HG03457 (cell line): ENCODE data around the gene LRIG1.

Experiments used
- ATAC-seq: cut with Tn5 transposase; IDR thresholded peaks from one replicate; pipeline ENCODE4 v1.9.1; 2021; ENCODE audit warnings: moderate number of reproducible peaks; ENCODE audit not compliant: unreplicated experiment

Gene LRIG1

GRCh38 chr3:66489115-66489514 lies 11.7 kb downstream of the LRIG1 start:
- ATAC-seq, result no peak

GRCh38 chr3:66488492-66488891 lies 12.3 kb downstream of the LRIG1 start:
- no peak for ATAC-seq

- ATAC-seq, result no peak
These were observed 13.4 kb downstream of the LRIG1 start for GRCh38 chr3:66487465-66487864.

- ATAC-seq, result no peak
These were observed 14.2 kb downstream of the LRIG1 start for GRCh38 chr3:66486646-66487045.

DNA sequence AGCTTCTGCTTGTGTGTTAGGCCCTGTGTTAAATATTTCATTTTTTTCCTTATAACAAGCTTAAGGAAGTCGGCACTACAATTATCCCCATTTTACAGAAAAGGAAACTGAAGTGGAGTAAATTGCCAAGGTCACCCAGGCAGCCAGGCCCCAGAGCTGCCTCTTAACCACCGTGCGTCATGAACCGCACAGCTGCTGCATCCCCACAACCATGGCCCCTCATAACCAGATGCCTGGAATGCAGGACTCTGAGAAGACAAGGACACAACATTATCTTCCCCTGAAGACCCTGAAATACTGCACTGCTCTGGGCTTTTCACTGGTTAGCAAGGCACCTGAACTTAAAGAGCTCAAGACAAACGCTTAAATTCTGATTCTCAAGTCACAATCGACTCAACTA lies 14.6 kb downstream of the LRIG1 start:
- ATAC-seq, result no peak

DNA sequence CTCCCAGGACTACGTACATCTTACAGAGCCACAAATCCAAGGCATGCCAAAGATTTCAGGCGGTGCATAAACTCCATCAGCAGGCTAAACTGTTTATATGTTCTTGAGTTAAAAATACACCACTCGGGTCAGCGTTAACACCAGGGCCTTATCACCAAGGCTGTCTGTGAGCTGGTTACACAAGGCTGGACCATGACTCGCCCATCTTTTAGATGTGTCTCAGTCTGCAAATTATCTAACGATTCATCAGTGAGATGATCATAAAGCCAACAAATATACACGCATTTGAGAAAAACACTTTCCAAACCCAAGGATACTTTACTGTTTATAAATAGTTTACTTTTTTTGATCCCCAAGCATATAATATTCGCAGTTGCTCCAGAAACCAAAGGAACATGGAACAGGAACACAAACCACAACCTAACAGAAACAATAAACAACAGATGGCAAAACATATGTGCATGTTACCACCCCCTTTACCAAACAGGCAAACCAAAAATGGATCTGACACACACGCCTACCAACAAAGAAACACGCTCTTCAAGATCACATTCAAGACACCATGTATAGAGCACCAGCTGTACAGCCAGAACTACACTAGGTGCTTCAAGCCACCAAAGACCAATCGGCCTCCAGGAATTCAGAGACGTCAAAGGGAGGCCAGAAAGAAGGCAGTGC lies 15.4 kb downstream of the LRIG1 start:
- ATAC-seq, result no peak

- no peak for ATAC-seq
These were observed 16.5 kb downstream of the LRIG1 start for GRCh38 chr3:66484106-66484844.

DNA sequence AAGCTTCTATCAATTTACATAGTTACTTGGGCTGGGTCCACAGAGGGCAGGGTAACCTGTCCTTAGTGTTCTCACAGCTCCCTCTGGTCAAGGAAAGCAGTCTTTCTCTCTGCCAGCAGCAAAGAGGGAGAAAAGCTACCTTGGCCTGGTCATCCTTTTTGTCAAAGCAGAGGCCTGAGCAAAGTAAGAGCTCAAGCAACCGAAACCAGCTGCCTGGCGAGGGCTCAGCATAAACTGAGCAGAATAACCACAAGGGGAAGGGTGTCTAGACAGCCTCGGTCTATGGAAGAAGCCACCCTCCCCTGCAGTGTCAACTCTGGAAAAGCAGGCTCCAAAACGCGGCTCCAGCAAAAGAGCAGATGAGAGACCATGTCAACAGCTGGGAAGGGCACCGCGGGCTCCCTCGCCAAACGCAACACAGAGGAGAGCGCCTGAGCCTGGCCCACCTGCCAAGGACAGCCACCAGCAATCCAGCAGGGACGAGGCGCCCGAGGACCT lies 17.4 kb downstream of the LRIG1 start:
- ATAC-seq, result no peak

DNA sequence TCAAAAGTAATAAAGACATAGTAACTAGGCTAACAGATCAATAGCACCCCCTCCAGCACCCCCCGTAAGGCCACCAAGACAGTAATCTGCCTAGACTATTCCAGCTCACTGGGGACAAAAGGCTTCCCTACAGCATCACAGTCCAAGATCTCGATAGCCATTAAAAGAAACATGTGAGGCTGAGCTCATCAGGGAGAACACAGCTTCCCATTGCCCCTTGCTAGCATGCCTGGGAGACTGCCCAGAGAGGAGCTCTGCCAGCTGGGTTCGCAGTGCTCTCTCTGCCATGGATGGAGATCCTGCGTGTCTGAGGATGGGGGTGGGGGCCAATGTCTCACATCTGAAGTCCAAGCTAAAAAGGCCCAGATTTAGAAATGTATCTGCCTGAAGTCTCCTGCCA lies 17.8 kb downstream of the LRIG1 start:
- no peak for ATAC-seq

DNA sequence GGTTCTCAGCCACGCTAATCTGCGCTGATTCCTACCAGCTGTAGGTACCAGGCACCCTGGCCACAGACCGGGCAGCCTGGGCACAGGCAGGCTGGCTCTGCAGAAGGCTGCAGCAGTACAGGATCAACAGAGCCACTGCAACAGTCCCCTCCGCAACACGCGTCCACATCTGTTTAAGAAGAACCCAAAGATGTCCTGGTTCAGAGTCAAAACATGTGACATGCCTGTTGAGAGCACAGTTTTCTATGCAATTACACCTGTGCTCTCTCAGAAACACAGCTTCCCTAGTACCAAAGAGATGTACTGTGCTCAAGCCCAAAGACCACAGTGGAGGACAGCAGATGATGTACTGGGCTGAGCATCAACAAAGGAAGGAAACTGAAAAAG lies 18.8 kb downstream of the LRIG1 start:
- no peak for ATAC-seq

GRCh38 chr3:66481071-66482017 lies 19.5 kb downstream of the LRIG1 start:
- peak; percentile 7 for ATAC-seq

GRCh38 chr3:66480666-66481065 lies 20.2 kb downstream of the LRIG1 start:
- ATAC-seq, result peak; percentile 47

DNA sequence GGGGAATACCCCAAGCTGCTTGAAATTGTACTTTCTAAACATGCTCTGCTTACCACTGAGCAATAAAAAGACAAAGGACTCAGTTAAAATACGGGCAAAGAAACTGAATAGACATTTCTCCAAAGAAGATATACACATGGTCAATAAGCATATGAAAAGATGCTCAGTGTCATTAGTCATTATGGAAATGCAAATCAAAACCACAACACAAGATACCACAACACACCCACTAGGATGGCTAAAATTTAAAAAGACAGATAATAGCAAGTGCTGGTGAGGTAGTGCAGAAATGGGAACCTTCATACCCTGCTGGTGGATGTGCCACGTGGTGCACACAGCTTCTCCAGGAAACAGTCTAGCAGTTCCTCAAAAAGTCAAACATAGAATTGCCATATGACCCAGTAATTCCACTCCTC lies 21.3 kb downstream of the LRIG1 start:
- no peak for ATAC-seq

- no peak for ATAC-seq
These were observed 21.9 kb downstream of the LRIG1 start for GRCh38 chr3:66478960-66479359.

- ATAC-seq, result no peak
These were observed 23.0 kb downstream of the LRIG1 start for GRCh38 chr3:66477856-66478255.

DNA sequence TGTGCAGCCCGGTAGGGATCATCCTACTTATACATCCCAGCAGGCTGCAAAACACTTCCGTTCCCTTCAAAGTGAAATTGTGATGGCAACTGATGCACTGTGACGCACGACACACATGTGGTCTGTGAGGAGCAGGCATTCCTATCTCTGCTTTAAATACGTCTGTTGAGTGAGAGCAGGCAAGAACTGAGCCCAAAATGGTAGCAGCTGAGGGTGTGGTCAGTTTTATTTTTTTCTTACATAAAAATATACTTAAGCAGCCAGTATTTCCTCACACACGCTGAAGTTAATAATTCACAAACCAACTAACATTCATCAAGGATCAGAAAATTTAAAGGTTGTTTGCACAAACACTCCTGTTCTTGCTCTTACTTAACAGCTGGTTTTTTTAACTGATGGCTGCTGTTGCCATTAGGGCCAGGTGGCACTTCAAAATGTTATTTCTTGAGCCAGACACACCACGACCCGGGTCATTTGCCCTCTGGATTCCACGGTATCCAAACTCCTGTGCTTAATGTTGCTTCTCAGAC lies 23.9 kb downstream of the LRIG1 start:
- ATAC-seq, result no peak

DNA sequence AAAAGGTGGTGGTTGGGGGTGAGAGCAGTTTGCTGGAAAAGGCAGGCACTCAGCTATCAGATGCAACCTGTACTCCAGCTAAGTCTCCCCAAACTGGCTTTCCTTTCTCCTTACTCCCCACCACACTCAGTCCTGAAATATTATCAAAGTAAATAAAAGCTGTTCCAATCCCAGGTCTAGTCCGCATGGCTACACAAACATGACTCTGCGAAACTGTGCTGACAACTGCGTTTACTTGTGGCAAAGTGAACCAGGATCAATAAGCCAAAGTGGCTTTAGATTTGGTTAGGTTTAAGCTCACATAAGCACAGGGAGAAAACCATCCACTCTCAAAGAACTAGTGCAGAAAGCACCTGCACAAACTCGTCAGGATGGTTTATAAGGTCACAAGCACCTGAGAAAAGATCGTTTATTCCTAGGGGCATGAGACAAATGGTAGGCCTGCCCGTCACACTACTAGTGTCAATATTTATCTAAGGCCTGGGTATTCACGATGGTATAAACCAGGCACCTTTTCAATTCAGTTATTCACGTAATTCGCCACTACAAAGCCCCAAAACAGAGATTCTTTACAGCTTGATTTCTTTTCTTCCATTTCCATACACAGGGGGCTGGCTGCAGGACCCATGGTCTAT lies 25.3 kb downstream of the LRIG1 start:
- no peak for ATAC-seq

DNA sequence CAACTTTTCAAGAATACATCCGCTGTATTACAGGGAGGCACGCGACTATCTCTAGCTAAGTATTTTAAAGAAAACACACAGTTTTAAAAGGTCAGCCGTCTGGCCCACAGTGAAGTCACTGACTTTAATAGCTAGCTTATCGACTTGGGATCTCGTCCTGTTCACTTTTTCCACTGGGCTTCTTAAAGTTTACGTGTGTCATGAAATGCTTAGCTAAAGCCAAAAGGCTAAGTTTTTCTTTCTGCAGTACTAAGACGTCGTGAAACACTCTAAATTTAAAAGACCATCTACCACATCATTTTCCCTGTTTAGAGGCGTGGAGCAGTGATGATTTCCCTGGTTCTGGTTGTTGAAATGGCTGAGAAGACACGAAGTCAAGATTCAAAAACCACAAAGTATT lies 27.1 kb downstream of the LRIG1 start:
- no peak for ATAC-seq

DNA sequence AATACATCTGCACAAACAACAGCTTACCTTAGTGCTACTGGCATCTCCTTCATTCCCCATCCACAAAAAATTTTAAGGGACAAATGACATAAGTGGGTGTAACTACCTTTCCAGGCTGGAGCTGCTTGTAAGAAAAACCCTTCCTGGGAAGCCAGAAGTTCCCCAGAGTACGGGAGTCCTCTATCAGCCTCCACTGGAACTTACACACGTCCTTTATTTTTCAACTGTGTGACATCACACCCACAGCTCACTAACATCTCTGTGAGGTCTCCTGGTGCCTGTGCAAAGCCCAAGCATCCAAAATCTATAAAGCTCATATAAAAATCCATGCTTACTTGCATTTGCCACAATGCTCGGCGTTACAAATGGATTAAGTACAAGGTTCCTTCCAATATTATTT lies 27.6 kb downstream of the LRIG1 start:
- no peak for ATAC-seq

DNA sequence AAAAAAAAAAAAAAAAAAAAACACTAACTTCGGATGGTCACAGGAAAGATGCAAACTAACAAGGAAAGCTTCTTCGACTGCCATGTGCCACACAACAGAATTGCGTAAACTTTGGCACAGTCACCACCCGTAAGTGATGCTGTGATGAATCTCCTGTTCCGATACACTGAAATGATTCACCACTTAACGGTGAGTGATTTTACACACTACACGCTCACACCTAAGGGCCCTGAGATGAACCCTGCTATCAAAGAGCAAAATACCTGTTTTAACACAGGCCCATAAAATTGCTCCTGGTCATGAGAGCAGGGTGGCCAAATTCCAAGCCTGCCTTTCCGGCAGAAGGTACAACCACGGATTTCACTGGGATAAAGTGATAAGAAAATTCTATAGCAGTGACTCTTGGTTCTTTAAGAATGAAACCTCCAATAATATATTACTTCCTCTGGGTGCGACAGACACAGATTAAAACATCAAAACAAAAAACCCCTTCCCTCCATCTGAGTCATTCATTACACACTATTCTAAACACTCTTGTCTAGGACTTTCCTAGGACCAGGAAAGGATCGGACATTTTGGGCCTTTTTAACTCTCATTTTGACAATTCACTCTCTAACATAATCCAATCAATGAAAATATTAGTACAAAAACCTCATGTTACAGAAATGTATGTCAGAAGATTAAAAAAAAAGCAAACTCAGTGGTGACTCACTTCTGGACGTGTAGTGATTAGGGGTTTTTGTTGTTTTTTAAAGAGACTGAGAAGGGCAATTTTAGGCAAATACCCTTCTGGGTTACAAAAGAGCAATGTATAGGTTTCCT lies 28.3 kb downstream of the LRIG1 start:
- peak; percentile 66 for ATAC-seq
